ENCODE results near the gene LDAH. TPM values are rescaled to one million over a fixed set of nuclear protein-coding genes. Genes with fewer than 3 reads are reported as not detected.
A peak's percentile ranks its signal among the peaks of the same experiment; 100 is the strongest.

Gene LDAH
- total RNA-seq, 1 experiment from 2014 or later = 15.2 TPM

GRCh38 chr2:20650393-20650876, 172.5 kb downstream of the LDAH start:
- no peaks in the 10 kb centered on the region for H3K9me3 ChIP-seq (ENCODE audit: control insufficient read depth, low read depth, low read length)
- H3K56ac ChIP-seq (ENCODE audit: insufficient read length, low read depth, low read length) = no peak overlapping the region
- peaks cover 28 to 29% of the 10 kb centered on the region in 2 experiments for H3K4me1 Mint-ChIP-seq
- no peak overlapping the region for H3K27ac ChIP-seq (ENCODE audit: insufficient read length, low read depth, low read length)
- no peaks in the 10 kb centered on the region for H3K79me1 ChIP-seq (ENCODE audit: insufficient read depth, low read depth, low read length, poor library complexity, severe bottlenecking)
- no peak overlapping the region for H2BK12ac ChIP-seq (ENCODE audit: insufficient read length, low read depth, low read length)
- H4K91ac ChIP-seq (ENCODE audit: insufficient read length, low read depth, low read length) = no peak overlapping the region
- H2AFZ ChIP-seq (ENCODE audit: low read length) = no peak overlapping the region
- H3K9ac ChIP-seq (ENCODE audit: extremely low read depth, insufficient read length, low read length) = no peak overlapping the region
- H2BK15ac ChIP-seq (ENCODE audit: low read depth, low read length) = no peak overlapping the region
- peak overlapping the region; percentile 57 to 82 for H3K4me3 Mint-ChIP-seq
- H3K18ac ChIP-seq (ENCODE audit: insufficient read length, low read depth, low read length) = no peak overlapping the region
- no peak overlapping the region for H4K5ac ChIP-seq (ENCODE audit: insufficient read length, low read depth, low read length)
- TF ChIP-seq CTCF (conservative IDR thresholded peaks at IDR 0.05) = no peak
- H3K23ac ChIP-seq (ENCODE audit: insufficient read length, low read depth, low read length) = no peak overlapping the region
- peak; percentile 54 for DNase-seq
- H3K4me2 ChIP-seq (ENCODE audit: insufficient read depth, insufficient read length, low read length) = peak overlapping the region; percentile 41
- no peak overlapping the region for H4K8ac ChIP-seq (replicated peaks; ENCODE audit: insufficient read length, low read depth, low read length)
- H3K27ac Mint-ChIP-seq = no peak overlapping the region
- peaks cover 29% of the 10 kb centered on the region for H3K27me3 Mint-ChIP-seq (ENCODE audit: low read depth)
- 0 out of 2 replicates have a peak overlapping the region, but pooled peaks have one; percentile 5 for H3K14ac ChIP-seq (ENCODE audit: insufficient read depth, low read length)
- H2BK20ac ChIP-seq (ENCODE audit: low read depth, low read length, poor library complexity, severe bottlenecking) = no peak overlapping the region
- H4K20me1 ChIP-seq (ENCODE audit: control insufficient read depth, insufficient read depth, insufficient read length) = no peaks in the 10 kb centered on the region
- H2AK5ac ChIP-seq (ENCODE audit: insufficient read length, low read length) = no peak overlapping the region
- H2BK120ac ChIP-seq (ENCODE audit: low read depth, low read length, poor library complexity, severe bottlenecking) = no peak overlapping the region
- peaks cover 5% of the 10 kb centered on the region for H3K23me2 ChIP-seq (ENCODE audit: insufficient read length, low read depth, low read length, poor library complexity, severe bottlenecking)
- no peak overlapping the region for H3T11ph ChIP-seq (ENCODE audit: low read length)
- H3K79me2 ChIP-seq (ENCODE audit: insufficient read depth, low read length) = no peaks in the 10 kb centered on the region
- H3K4me1 ChIP-seq (ENCODE audit: insufficient read depth, low read length) = no peaks in the 10 kb centered on the region; the same call in 1 of the 2 replicates
- H3K4ac ChIP-seq (ENCODE audit: low read depth, low read length) = no peak overlapping the region
- no CpG with 5 or more reads among the region's 19 CpGs for WGBS (ENCODE audit: extremely low coverage, insufficient read length, low lambda C conversion rate)
- peaks cover 0 to 2% (median 0%) of the 10 kb centered on the region in 3 experiments; a peak in 2 of 7 replicates for H3K36me3 Mint-ChIP-seq (ENCODE audit: insufficient read depth in 1 of 3, low read depth in 3 of 3)
- H3K27me3 ChIP-seq (ENCODE audit: insufficient read depth, low read length) = no peaks in the 10 kb centered on the region
- no peaks in the 10 kb centered on the region for H3K9me3 Mint-ChIP-seq
- H2BK5ac ChIP-seq (ENCODE audit: insufficient read length, low read length) = no peak overlapping the region
